K562 (cell line): Measurements from ENCODE around the gene UPF2. TPM values are rescaled to one million over a fixed set of nuclear protein-coding genes. Genes with fewer than 3 reads are reported as not detected.
A peak's percentile ranks its signal among the peaks of the same experiment; 100 is the strongest.

Experiments used
- BHLHE40 ChIP-seq: IDR thresholded peaks from 2 replicates; pipeline ENCODE4 v1.6.1; 2011; ENCODE audit warnings: low read length, improper control_type of control experiment
- BRD9 ChIP-seq: fragments of 450-650 bp; IDR thresholded peaks from 2 replicates; pipeline ENCODE4 v1.6.1; 2018; ENCODE audit warnings: low read depth; ENCODE audit not compliant: partially characterized antibody
- BRF1 ChIP-seq: IDR thresholded peaks from 3 replicates; pipeline ENCODE4 v1.6.1; 2011; ENCODE audit warnings: borderline replicate concordance, mild to moderate bottlenecking; ENCODE audit not compliant: insufficient read length; ENCODE audit errors: extremely low read depth
- E2F4 ChIP-seq: sonication (generic); formaldehyde crosslinking; IDR thresholded peaks from 2 replicates; pipeline ENCODE4 v1.8.0; 2022; ENCODE audit warnings: mild to moderate bottlenecking, low read depth, missing genetic modification reagents
- E2F6 ChIP-seq, 2 experiments: IDR thresholded peaks; 2 replicates each; pipeline ENCODE4 v1.6.1; 2011; ENCODE audit warnings: borderline replicate concordance in 1 of 2, control low read depth in 1 of 2, low read depth in 1 of 2, low read length in 1 of 2, mild to moderate bottlenecking in 1 of 2, mixed read lengths in 1 of 2, moderate library complexity in 1 of 2; ENCODE audit not compliant: insufficient read depth in 1 of 2, insufficient read length in 1 of 2, poor library complexity in 1 of 2, severe bottlenecking in 1 of 2; ENCODE audit errors: extremely low read depth in 1 of 2
- HDAC1 ChIP-seq, 2 experiments: fragments of 450-650 bp; IDR thresholded peaks; 2 replicates each; pipeline ENCODE4 v1.6.1; 2016 to 2017; ENCODE audit warnings: inconsistent platforms in 1 of 2, mild to moderate bottlenecking in 1 of 2, moderate library complexity in 1 of 2
- LARP7 ChIP-seq: fragments of 450-650 bp; IDR thresholded peaks from 2 replicates; pipeline ENCODE4 v1.6.1; 2016
- SIN3A ChIP-seq, 2 experiments: fragments of 150-350 bp in 1 of 2; IDR thresholded peaks; 2 replicates each; pipeline ENCODE4 v1.6.1; 2011 to 2016; ENCODE audit warnings: borderline replicate concordance in 2 of 2, low read depth in 2 of 2, low read length in 2 of 2, mild to moderate bottlenecking in 2 of 2, moderate library complexity in 2 of 2; ENCODE audit not compliant: control insufficient read depth in 1 of 2
- YY1 ChIP-seq, 3 experiments: IDR thresholded peaks; 2 replicates each; pipeline ENCODE4 v1.6.1; 2011; ENCODE audit warnings: low read length in 2 of 3, mild to moderate bottlenecking in 2 of 3, moderate library complexity in 2 of 3, borderline replicate concordance in 1 of 3, control low read depth in 1 of 3, low read depth in 1 of 3; ENCODE audit not compliant: insufficient read depth in 3 of 3, insufficient replicate concordance in 2 of 3, control insufficient read depth in 1 of 3, insufficient read length in 1 of 3; ENCODE audit errors: extremely low read depth in 1 of 3
- ZBTB11 ChIP-seq, 3 experiments: fragments of 200-800 bp in 1 of 3; fragments of 250-450 bp in 1 of 3; fragments of 450-650 bp in 1 of 3; sonication (Bioruptor Pico) in 1 of 3; sonication (Bioruptor generic) in 1 of 3; formaldehyde crosslinking in 1 of 3; IDR thresholded peaks; 2 replicates each; pipeline versions ENCODE4 v1.6.1 to v1.8.0; 2016 to 2022; ENCODE audit warnings: mild to moderate bottlenecking in 2 of 3, missing genetic modification characterization in 2 of 3, missing compliant biosample characterization in 1 of 3, moderate library complexity in 1 of 3
- ZBTB5 ChIP-seq: fragments of 450-650 bp; IDR thresholded peaks from 2 replicates; pipeline ENCODE4 v1.6.1; 2017; ENCODE audit warnings: antibody characterized with exemption
- ZBTB7A ChIP-seq: IDR thresholded peaks from 2 replicates; pipeline ENCODE4 v1.6.1; 2011; ENCODE audit warnings: low read depth, mild to moderate bottlenecking, low read length, moderate library complexity, borderline replicate concordance; ENCODE audit not compliant: control insufficient read depth
- ZNF133 ChIP-seq: fragments of 250-450 bp; sonication (Bioruptor Pico); IDR thresholded peaks from 2 replicates; pipeline ENCODE4 v1.4.0; 2020; ENCODE audit warnings: mild to moderate bottlenecking
- ZNF143 ChIP-seq: sonication (generic); formaldehyde crosslinking; IDR thresholded peaks from 2 replicates; pipeline ENCODE4 v1.9.0; 2022; ENCODE audit warnings: mild to moderate bottlenecking, missing genetic modification reagents
- ZNF239 ChIP-seq: fragments of 250-450 bp; sonication (Bioruptor Pico); IDR thresholded peaks from 2 replicates; pipeline ENCODE4 v1.4.0; 2020; ENCODE audit warnings: mild to moderate bottlenecking
- ZNF274 ChIP-seq: IDR thresholded peaks from 2 replicates; pipeline ENCODE4 v1.6.1; 2011; ENCODE audit warnings: low read depth, mild to moderate bottlenecking, low read length, moderate library complexity, borderline replicate concordance
- ZNF57 ChIP-seq: fragments of 450-650 bp; formaldehyde crosslinking; IDR thresholded peaks from 2 replicates; pipeline ENCODE4 v1.4.0; 2020; ENCODE audit warnings: mild to moderate bottlenecking, moderate library complexity
- ZNF584 ChIP-seq: fragments of 200-800 bp; sonication (Bioruptor generic); IDR thresholded peaks from 2 replicates; pipeline ENCODE4 v1.6.1; 2016; ENCODE audit warnings: low read depth, mild to moderate bottlenecking, missing genetic modification characterization, missing compliant biosample characterization
- polyA plus RNA-seq, 8 experiments: library from polyadenylated mRNA; depleted of rRNA in 4 of 8; stranded (reverse) in 5 of 8; unstranded in 3 of 8; fragments of >200 nt; fragmentation: Nextera tagmentation in 2 of 8; fragmentation: Illumina TruSeq in 1 of 8; extraction: Ambion mirVana in 2 of 8; extraction: Trizol in 1 of 8; gene quantifications; 2 replicates each; pipeline versions ENCODE4 v1.2.1 to v1.2.3, GENCODE V29; 2011 to 2014; ENCODE audit warnings: inconsistent platforms in 1 of 8, missing spikeins in 1 of 8
- total RNA-seq, 7 experiments: library from RNA; depleted of rRNA in 6 of 7; stranded (reverse); fragments of >200 nt in 6 of 7; fragmentation: Illumina TruSeq in 2 of 7; extraction: Trizol in 2 of 7; gene quantifications; 2 replicates each; pipeline versions ENCODE4 v1.2.1 to v1.2.3, GENCODE V29; 2011 to 2021; ENCODE audit warnings: low replicate concordance in 1 of 7

UPF2 gene
- total and polyA plus RNA-seq, 9 of the 15 experiments (the other 6 are each of a cell fraction or from before 2014, with no cell fraction given) = 13.9 to 37.7 (median 23.7) TPM

- TF ChIP-seq YY1 (IDR thresholded peaks at IDR 0.05; ENCODE audit: borderline replicate concordance in 1 of 3, control insufficient read depth in 1 of 3, extremely low read depth in 1 of 3, insufficient read depth in 3 of 3, insufficient read length in 1 of 3, insufficient replicate concordance in 2 of 3, low read depth in 1 of 3, low read length in 2 of 3) (no peak), ZNF57 (CRISPR knock-in tag) (no peak), ZBTB5 (no peak), E2F6 (IDR thresholded peaks at IDR 0.05; ENCODE audit: borderline replicate concordance in 1 of 2, extremely low read depth in 1 of 2, insufficient read depth in 1 of 2, insufficient read length in 1 of 2, low read depth in 1 of 2, low read length in 1 of 2, poor library complexity in 1 of 2, severe bottlenecking in 1 of 2) (peak in 1 of 2 experiments; percentile 56), BHLHE40 (no peak), ZNF584 (no peak), BRF1 (no peak), LARP7 (no peak), HDAC1 (IDR thresholded peaks at IDR 0.05) (no peak; a peak in 1 of 4 replicates), BRD9 (peak; percentile 57), ZNF143 (peak; percentile 36; the same call in 1 of the 2 replicates), SIN3A (IDR thresholded peaks at IDR 0.05; ENCODE audit: borderline replicate concordance in 2 of 2, control insufficient read depth in 1 of 2, low read depth in 2 of 2, low read length in 2 of 2) (no peak), ZNF133 (CRISPR knock-in tag) (no peak), ZBTB11 (CRISPR knock-in tag; IDR thresholded peaks at IDR 0.05) (peak in 1 of 3 experiments; percentile 27; a peak in 1 of 6 replicates), ZNF274 (no peak), E2F4 (no peak), ZNF239 (CRISPR knock-in tag) (no peak), ZBTB7A (no peak; the same call in 1 of the 2 replicates)
These were observed 140.7 kb downstream of the UPF2 start (continued) for GRCh38 chr10:11901833-11902475.
